HepG2 (cell line): ENCODE data around the gene DNAJC18. TPM values are rescaled to one million over a fixed set of nuclear protein-coding genes. Genes with fewer than 3 reads are reported as not detected.

Source experiments
- BORCS8-MEF2B ChIP-seq: sonication (generic); formaldehyde crosslinking; IDR thresholded peaks from 2 replicates; pipeline ENCODE4 v1.8.0; 2022; ENCODE audit warnings: mild to moderate bottlenecking, missing genetic modification reagents
- ETV6 ChIP-seq: sonication (generic); formaldehyde crosslinking; conservative IDR thresholded peaks from 2 replicates; pipeline ENCODE4 v1.4.0; 2020; ENCODE audit warnings: missing genetic modification reagents
- FOXJ3 ChIP-seq: sonication (generic); formaldehyde crosslinking; IDR thresholded peaks from 2 replicates; pipeline ENCODE4 v1.4.0; 2020; ENCODE audit warnings: missing genetic modification reagents, mild to moderate bottlenecking, borderline replicate concordance
- HNF4A ChIP-seq: sonication (generic); formaldehyde crosslinking; IDR thresholded peaks from 2 replicates; pipeline ENCODE4 v1.4.0; 2020; ENCODE audit warnings: missing genetic modification reagents
- HOXA3 ChIP-seq: sonication (generic); formaldehyde crosslinking; IDR thresholded peaks from 2 replicates; pipeline ENCODE4 v1.5.0; 2020; ENCODE audit warnings: missing genetic modification reagents
- NR1H2 ChIP-seq: sonication (generic); formaldehyde crosslinking; IDR thresholded peaks from 2 replicates; pipeline ENCODE4 v1.8.1; 2022; ENCODE audit warnings: low read depth, missing genetic modification reagents, borderline replicate concordance
- ZMYM2 ChIP-seq: sonication (generic); formaldehyde crosslinking; IDR thresholded peaks from 2 replicates; pipeline ENCODE4 v1.8.0; 2022; ENCODE audit warnings: mild to moderate bottlenecking, missing genetic modification reagents
- ZNF264 ChIP-seq: sonication (generic); formaldehyde crosslinking; IDR thresholded peaks from 2 replicates; pipeline ENCODE4 v1.4.0; 2020; ENCODE audit warnings: missing genetic modification reagents
- ZNF382 ChIP-seq: sonication (generic); formaldehyde crosslinking; IDR thresholded peaks from 2 replicates; pipeline ENCODE4 v1.5.0; 2020; ENCODE audit warnings: missing genetic modification reagents, mild to moderate bottlenecking, borderline replicate concordance
- ZNF383 ChIP-seq: sonication (generic); formaldehyde crosslinking; IDR thresholded peaks from 2 replicates; pipeline ENCODE4 v1.4.0; 2020; ENCODE audit warnings: missing genetic modification reagents, mild to moderate bottlenecking, borderline replicate concordance
- ZNF441 ChIP-seq: sonication (generic); formaldehyde crosslinking; IDR thresholded peaks from 2 replicates; pipeline ENCODE4 v1.7.0; 2021; ENCODE audit warnings: missing genetic modification reagents, borderline replicate concordance
- ZNF761 ChIP-seq: sonication (generic); formaldehyde crosslinking; conservative IDR thresholded peaks from 2 replicates; pipeline ENCODE4 v1.4.0; 2020; ENCODE audit warnings: mild to moderate bottlenecking, missing genetic modification reagents
- polyA plus RNA-seq, 8 experiments: library from polyadenylated mRNA; depleted of rRNA in 3 of 8; stranded (reverse) in 7 of 8; unstranded in 1 of 8; fragments of >200 nt; fragmentation: Illumina TruSeq in 4 of 8; extraction: Trizol in 4 of 8; gene quantifications; 2 replicates each; pipeline versions ENCODE4 v1.2.1 to v1.2.3, GENCODE V29; 2011 to 2016; ENCODE audit warnings: low read depth in 4 of 8, missing spikeins in 1 of 8, mixed read lengths in 1 of 8; ENCODE audit not compliant: insufficient read depth in 1 of 8
- total RNA-seq, 5 experiments: library from RNA; depleted of rRNA; stranded (reverse); fragments of >200 nt; fragmentation: Illumina TruSeq; extraction: Trizol; gene quantifications; 2 replicates each; pipeline ENCODE4 v1.2.3, GENCODE V29; 2016; ENCODE audit warnings: low read depth in 1 of 5
- TF ChIP-seq, protein P1 (sequence below): sonication (generic); formaldehyde crosslinking; IDR thresholded peaks from 2 replicates; pipeline ENCODE4 v1.5.0; 2020; ENCODE audit warnings: missing genetic modification reagents, mild to moderate bottlenecking, borderline replicate concordance
- TF ChIP-seq, protein P2 (sequence below): sonication (generic); formaldehyde crosslinking; IDR thresholded peaks from 2 replicates; pipeline ENCODE4 v1.5.0; 2020; ENCODE audit warnings: missing genetic modification reagents
- TF ChIP-seq, protein P3 (sequence below): sonication (generic); formaldehyde crosslinking; conservative IDR thresholded peaks from 2 replicates; pipeline ENCODE4 v1.4.0; 2020; ENCODE audit warnings: missing genetic modification reagents
- TF ChIP-seq, protein P4 (sequence below): sonication (generic); formaldehyde crosslinking; IDR thresholded peaks from 2 replicates; pipeline ENCODE4 v1.4.0; 2020; ENCODE audit warnings: missing genetic modification reagents
- TF ChIP-seq, protein P5 (sequence below): sonication (generic); formaldehyde crosslinking; IDR thresholded peaks from 2 replicates; pipeline ENCODE4 v1.4.0; 2020; ENCODE audit warnings: low read depth, mild to moderate bottlenecking, missing genetic modification reagents

Gene DNAJC18
- total and polyA plus RNA-seq, 2 of the 13 experiments (the other 11 are each of a cell fraction or from before 2014, with no cell fraction given), result 6.5 to 6.6 TPM

DNA sequence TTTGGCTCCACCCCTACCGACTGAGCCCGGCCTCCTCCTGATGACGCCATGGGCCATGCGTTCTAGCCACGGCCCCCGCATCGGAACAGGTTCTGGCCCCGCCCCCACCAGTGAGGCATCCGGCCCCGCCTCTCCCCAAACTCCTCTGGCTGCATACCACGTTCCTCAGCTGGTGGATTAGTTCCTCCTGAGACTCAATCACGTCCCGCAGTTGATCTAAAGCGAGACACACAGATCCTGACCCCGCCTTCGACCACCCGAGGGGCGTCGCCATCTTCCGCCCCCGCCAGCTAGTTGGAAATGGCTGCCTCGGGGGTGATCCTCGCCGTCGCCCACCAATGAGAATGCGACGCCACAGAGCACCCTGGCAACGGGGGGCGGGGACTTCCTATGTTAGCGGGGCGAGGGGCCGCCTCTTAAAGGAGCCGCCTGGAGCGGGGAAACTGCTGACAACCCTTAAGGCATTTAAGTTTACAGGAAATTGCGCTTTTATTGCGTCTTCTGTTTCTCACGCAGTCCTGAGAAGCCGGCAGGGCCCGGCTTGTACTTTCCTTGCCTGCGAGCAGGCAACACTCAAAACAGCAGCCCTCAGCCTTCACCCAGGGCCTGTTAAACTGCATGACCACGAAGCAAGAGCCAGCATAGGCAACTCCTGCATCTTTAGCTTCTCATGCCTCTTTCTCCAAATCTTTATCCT lies 35.4 kb downstream of the DNAJC18 start, which contains the start of gene SPATA24 (continued):
- TF ChIP-seq, protein P1, sequence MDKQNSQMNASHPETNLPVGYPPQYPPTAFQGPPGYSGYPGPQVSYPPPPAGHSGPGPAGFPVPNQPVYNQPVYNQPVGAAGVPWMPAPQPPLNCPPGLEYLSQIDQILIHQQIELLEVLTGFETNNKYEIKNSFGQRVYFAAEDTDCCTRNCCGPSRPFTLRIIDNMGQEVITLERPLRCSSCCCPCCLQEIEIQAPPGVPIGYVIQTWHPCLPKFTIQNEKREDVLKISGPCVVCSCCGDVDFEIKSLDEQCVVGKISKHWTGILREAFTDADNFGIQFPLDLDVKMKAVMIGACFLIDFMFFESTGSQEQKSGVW (CRISPR knock-in tag), result no peak
- TF ChIP-seq NR1H2 (CRISPR knock-in tag) (no peak), BORCS8-MEF2B (CRISPR knock-in tag) (peak; percentile 78; the same call in 1 of the 2 replicates), ZNF264 (CRISPR knock-in tag) (no peak), HOXA3 (CRISPR knock-in tag) (peak; percentile 91), ETV6 (CRISPR knock-in tag) (no peak), ZNF383 (CRISPR knock-in tag) (no peak), ZNF441 (no peak), ZNF382 (CRISPR knock-in tag) (no peak), ZMYM2 (CRISPR knock-in tag) (no peak), HNF4A (CRISPR knock-in tag) (no peak), FOXJ3 (CRISPR knock-in tag) (no peak), ZNF761 (CRISPR knock-in tag) (no peak)
- TF ChIP-seq, protein P2, sequence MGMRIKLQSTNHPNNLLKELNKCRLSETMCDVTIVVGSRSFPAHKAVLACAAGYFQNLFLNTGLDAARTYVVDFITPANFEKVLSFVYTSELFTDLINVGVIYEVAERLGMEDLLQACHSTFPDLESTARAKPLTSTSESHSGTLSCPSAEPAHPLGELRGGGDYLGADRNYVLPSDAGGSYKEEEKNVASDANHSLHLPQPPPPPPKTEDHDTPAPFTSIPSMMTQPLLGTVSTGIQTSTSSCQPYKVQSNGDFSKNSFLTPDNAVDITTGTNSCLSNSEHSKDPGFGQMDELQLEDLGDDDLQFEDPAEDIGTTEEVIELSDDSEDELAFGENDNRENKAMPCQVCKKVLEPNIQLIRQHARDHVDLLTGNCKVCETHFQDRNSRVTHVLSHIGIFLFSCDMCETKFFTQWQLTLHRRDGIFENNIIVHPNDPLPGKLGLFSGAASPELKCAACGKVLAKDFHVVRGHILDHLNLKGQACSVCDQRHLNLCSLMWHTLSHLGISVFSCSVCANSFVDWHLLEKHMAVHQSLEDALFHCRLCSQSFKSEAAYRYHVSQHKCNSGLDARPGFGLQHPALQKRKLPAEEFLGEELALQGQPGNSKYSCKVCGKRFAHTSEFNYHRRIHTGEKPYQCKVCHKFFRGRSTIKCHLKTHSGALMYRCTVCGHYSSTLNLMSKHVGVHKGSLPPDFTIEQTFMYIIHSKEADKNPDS (CRISPR knock-in tag), result no peak
- TF ChIP-seq, protein P3, sequence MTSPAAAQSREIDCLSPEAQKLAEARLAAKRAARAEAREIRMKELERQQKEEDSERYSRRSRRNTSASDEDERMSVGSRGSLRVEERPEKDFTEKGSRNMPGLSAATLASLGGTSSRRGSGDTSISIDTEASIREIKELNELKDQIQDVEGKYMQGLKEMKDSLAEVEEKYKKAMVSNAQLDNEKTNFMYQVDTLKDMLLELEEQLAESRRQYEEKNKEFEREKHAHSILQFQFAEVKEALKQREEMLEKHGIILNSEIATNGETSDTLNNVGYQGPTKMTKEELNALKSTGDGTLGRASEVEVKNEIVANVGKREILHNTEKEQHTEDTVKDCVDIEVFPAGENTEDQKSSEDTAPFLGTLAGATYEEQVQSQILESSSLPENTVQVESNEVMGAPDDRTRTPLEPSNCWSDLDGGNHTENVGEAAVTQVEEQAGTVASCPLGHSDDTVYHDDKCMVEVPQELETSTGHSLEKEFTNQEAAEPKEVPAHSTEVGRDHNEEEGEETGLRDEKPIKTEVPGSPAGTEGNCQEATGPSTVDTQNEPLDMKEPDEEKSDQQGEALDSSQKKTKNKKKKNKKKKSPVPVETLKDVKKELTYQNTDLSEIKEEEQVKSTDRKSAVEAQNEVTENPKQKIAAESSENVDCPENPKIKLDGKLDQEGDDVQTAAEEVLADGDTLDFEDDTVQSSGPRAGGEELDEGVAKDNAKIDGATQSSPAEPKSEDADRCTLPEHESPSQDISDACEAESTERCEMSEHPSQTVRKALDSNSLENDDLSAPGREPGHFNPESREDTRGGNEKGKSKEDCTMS (CRISPR knock-in tag), result no peak
- TF ChIP-seq, protein P4, sequence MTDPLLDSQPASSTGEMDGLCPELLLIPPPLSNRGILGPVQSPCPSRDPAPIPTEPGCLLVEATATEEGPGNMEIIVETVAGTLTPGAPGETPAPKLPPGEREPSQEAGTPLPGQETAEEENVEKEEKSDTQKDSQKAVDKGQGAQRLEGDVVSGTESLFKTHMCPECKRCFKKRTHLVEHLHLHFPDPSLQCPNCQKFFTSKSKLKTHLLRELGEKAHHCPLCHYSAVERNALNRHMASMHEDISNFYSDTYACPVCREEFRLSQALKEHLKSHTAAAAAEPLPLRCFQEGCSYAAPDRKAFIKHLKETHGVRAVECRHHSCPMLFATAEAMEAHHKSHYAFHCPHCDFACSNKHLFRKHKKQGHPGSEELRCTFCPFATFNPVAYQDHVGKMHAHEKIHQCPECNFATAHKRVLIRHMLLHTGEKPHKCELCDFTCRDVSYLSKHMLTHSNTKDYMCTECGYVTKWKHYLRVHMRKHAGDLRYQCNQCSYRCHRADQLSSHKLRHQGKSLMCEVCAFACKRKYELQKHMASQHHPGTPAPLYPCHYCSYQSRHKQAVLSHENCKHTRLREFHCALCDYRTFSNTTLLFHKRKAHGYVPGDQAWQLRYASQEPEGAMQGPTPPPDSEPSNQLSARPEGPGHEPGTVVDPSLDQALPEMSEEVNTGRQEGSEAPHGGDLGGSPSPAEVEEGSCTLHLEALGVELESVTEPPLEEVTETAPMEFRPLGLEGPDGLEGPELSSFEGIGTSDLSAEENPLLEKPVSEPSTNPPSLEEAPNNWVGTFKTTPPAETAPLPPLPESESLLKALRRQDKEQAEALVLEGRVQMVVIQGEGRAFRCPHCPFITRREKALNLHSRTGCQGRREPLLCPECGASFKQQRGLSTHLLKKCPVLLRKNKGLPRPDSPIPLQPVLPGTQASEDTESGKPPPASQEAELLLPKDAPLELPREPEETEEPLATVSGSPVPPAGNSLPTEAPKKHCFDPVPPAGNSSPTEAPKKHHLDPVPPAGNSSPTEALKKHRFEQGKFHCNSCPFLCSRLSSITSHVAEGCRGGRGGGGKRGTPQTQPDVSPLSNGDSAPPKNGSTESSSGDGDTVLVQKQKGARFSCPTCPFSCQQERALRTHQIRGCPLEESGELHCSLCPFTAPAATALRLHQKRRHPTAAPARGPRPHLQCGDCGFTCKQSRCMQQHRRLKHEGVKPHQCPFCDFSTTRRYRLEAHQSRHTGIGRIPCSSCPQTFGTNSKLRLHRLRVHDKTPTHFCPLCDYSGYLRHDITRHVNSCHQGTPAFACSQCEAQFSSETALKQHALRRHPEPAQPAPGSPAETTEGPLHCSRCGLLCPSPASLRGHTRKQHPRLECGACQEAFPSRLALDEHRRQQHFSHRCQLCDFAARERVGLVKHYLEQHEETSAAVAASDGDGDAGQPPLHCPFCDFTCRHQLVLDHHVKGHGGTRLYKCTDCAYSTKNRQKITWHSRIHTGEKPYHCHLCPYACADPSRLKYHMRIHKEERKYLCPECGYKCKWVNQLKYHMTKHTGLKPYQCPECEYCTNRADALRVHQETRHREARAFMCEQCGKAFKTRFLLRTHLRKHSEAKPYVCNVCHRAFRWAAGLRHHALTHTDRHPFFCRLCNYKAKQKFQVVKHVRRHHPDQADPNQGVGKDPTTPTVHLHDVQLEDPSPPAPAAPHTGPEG (CRISPR knock-in tag), result no peak
- TF ChIP-seq, protein P5, sequence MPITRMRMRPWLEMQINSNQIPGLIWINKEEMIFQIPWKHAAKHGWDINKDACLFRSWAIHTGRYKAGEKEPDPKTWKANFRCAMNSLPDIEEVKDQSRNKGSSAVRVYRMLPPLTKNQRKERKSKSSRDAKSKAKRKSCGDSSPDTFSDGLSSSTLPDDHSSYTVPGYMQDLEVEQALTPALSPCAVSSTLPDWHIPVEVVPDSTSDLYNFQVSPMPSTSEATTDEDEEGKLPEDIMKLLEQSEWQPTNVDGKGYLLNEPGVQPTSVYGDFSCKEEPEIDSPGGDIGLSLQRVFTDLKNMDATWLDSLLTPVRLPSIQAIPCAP (CRISPR knock-in tag), result no peak
